Colonic mucosa (tissue), 4 donors: ENCODE data around the gene SESTD1. TPM values are rescaled to one million over a fixed set of nuclear protein-coding genes. Genes with fewer than 3 reads are reported as not detected.
"Not testable (repeated sequence)": the region's sequence is repeated elsewhere in the genome, so short reads cannot be mapped to it uniquely, and the experiment has no call there.

Experiments
- DNase-seq: peaks from one replicate; pipeline ENCODE4 v3.0.0-alpha.2; 2020
- H3K27ac ChIP-seq: fragments of 200-600 bp; one replicate; pipeline ENCODE4 v1.8.0; 2021
- H3K27me3 ChIP-seq: fragments of 200-600 bp; one replicate; pipeline ENCODE4 v1.8.0; 2021
- H3K36me3 ChIP-seq: fragments of 200-600 bp; one replicate; pipeline ENCODE4 v1.8.0; 2021
- H3K4me1 ChIP-seq: fragments of 200-600 bp; one replicate; pipeline ENCODE4 v1.8.0; 2021; ENCODE audit warnings: mild to moderate bottlenecking
- H3K4me3 ChIP-seq: fragments of 200-600 bp; one replicate; pipeline ENCODE4 v1.8.0; 2021
- H3K9ac ChIP-seq, 2 donors: one replicate each; pipeline ENCODE4 v1.7.0; 2013; ENCODE audit warnings: control low read depth in 2 of 2, low read depth in 2 of 2, low read length in 2 of 2
- H3K9me3 ChIP-seq: fragments of 200-600 bp; one replicate; pipeline ENCODE4 v1.8.0; 2021
- intact Hi-C: fragments of 100-400 bp; cut with DNase I; formaldehyde crosslinking; loops from one replicate; pipeline ENCODE4 v1.14.1; 2022
- total RNA-seq, 2 donors: library from RNA; stranded (reverse); fragmentation: NEBNext Ultra II Directional in 1 of 2; extraction: Animal tissue kit (Norgen Biotek cat#: 25700) in 1 of 2; gene quantifications; one replicate each; pipeline ENCODE4 v1.2.1, GENCODE V29; 2021
- TF ChIP-seq, protein P1 (sequence below): fragments of 200-600 bp; IDR thresholded peaks from one replicate; pipeline ENCODE4 v1.8.0; 2022; ENCODE audit warnings: antibody characterized with exemption, mild to moderate bottlenecking
- donor health status: healthy.
- donor health status: DM: no; HTN: no; CAD: no.
- donor health status: DM: no; HTN: no; CAD: no.

Gene SESTD1
- total RNA-seq, 2 donors from 2014 or later = 25.5 to 41.3 TPM

DNA sequence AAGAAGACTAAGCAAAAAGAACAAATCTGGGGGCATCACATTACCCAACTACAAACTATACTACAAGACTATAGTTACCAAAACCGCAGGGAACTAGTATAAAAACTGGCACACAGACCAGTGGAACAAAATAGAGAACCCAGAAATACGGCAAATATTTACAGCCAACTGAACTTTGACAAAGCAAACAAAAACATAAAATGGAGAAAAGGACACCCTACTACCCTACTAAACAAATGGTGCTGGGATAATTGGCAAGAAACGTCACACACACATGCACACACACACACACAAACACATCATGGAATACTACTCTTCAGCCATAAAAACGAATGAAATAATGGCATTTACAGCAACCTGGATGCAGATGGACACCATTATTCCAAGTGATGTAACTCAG, 53.3 kb downstream of the SESTD1 start:
- no peak overlapping the region for H3K4me3 ChIP-seq
- no peaks in the 10 kb centered on the region for H3K36me3 ChIP-seq
- intact Hi-C loops = loop anchor here (10.0 kb wide), 1 partner anchor 203 kb away; no protein-coding TSS in a partner anchor
- no peak overlapping the region for H3K27ac ChIP-seq
- no peaks in the 10 kb centered on the region for H3K27me3 ChIP-seq
- no peak overlapping the region for H3K9ac ChIP-seq
- H3K9me3 ChIP-seq = no peaks in the 10 kb centered on the region
- TF ChIP-seq, protein P1, sequence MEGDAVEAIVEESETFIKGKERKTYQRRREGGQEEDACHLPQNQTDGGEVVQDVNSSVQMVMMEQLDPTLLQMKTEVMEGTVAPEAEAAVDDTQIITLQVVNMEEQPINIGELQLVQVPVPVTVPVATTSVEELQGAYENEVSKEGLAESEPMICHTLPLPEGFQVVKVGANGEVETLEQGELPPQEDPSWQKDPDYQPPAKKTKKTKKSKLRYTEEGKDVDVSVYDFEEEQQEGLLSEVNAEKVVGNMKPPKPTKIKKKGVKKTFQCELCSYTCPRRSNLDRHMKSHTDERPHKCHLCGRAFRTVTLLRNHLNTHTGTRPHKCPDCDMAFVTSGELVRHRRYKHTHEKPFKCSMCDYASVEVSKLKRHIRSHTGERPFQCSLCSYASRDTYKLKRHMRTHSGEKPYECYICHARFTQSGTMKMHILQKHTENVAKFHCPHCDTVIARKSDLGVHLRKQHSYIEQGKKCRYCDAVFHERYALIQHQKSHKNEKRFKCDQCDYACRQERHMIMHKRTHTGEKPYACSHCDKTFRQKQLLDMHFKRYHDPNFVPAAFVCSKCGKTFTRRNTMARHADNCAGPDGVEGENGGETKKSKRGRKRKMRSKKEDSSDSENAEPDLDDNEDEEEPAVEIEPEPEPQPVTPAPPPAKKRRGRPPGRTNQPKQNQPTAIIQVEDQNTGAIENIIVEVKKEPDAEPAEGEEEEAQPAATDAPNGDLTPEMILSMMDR = no peak
- no peaks in the 10 kb centered on the region for H3K4me1 ChIP-seq
- DNase-seq = no peak

DNA sequence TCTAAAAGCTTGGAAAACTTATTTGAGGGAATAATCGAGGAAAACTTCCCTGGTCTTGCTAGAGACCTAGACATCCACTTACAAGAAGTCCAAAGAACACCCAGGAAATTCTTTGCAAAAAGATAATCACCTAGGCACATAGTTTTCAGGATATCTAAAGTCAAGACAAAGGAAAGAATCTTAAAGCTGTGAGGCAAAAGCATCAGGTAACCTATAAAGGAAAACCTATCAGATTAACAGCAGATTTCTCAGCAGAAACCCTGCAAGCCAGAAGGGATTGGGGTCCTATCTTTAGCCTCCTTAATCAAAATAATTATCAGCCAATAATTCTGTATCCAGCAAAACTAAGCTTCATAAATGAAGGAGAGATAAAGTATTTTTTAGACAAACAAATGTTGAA, 56.4 kb downstream of the SESTD1 start:
- H3K4me3 ChIP-seq, H3K27me3 ChIP-seq, H3K4me1 ChIP-seq, H3K36me3 ChIP-seq, H3K27ac ChIP-seq, DNase-seq, intact Hi-C loops, H3K9me3 ChIP-seq, H3K9ac ChIP-seq: not testable (repeated sequence)

- DNase-seq = no peak
- H3K9ac ChIP-seq = no peak overlapping the region
- no peaks in the 10 kb centered on the region for H3K27me3 ChIP-seq
- TF ChIP-seq, protein P1 = no peak
- no peak overlapping the region for H3K27ac ChIP-seq
- intact Hi-C loops = no loop called here
- no peaks in the 10 kb centered on the region for H3K4me1 ChIP-seq
- H3K9me3 ChIP-seq = no peaks in the 10 kb centered on the region
- H3K36me3 ChIP-seq = no peaks in the 10 kb centered on the region
- H3K4me3 ChIP-seq = no peak overlapping the region
Observed at GRCh38 chr2:179207047-179207446, 57.6 kb downstream of the SESTD1 start.

DNA sequence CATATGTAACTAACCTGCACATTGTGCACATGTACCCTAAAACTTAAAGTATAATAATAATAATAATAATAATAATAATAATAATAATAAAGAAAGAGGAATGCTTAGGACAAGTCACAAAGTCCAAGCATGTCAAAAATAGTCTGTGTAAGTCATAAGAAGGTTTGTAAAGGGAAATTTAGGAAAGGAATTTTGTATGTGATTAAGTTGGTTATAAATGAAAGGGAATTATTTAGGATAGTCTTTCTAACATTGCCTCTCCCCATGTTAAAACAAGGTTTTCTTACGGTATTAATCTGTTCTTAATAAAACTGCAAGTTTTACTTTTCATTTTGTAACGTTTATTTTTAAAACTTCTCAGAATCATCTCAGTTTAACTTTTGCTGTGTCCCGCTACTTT, 62.8 kb downstream of the SESTD1 start:
- no peaks in the 10 kb centered on the region for H3K4me1 ChIP-seq
- H3K36me3 ChIP-seq = no peaks in the 10 kb centered on the region
- H3K27me3 ChIP-seq = no peaks in the 10 kb centered on the region
- no peak for DNase-seq
- H3K4me3 ChIP-seq = no peak overlapping the region
- no peak overlapping the region for H3K9ac ChIP-seq
- H3K9me3 ChIP-seq = no peaks in the 10 kb centered on the region
- intact Hi-C loops = no loop called here
- no peak overlapping the region for H3K27ac ChIP-seq
- TF ChIP-seq, protein P1 = no peak

GRCh38 chr2:179195926-179196590, 68.6 kb downstream of the SESTD1 start:
- H3K9me3 ChIP-seq, H3K4me1 ChIP-seq, H3K9ac ChIP-seq, DNase-seq, H3K27me3 ChIP-seq, H3K27ac ChIP-seq, H3K4me3 ChIP-seq, H3K36me3 ChIP-seq, intact Hi-C loops: not testable (repeated sequence)

DNA sequence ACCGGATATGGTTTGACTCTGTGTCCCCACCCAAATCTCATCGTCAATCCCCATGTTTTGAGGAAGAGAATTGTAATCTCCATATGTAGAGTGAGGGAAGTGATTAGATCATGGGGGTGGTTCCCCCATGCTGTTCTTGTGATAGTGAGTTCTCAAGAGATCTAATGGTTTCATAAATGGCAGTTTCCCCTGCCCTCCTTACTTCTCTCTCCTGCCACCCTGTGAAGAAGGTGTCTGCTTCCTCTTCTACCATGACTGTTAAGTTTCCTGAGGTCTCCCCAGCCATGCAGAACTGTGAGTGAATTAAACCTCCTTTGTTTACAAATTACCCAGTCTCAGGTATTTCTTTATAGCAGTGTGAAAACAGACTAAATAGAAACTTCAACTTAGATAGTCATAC, 69.5 kb downstream of the SESTD1 start:
- intact Hi-C loops = no loop called here
- Histone ChIP-seq H3K4me1 (no peaks in the 10 kb centered on the region), H3K4me3 (no peak overlapping the region), H3K36me3 (no peaks in the 10 kb centered on the region), H3K9ac (no peak overlapping the region), H3K27me3 (no peaks in the 10 kb centered on the region), H3K27ac (no peak overlapping the region), H3K9me3 (no peaks in the 10 kb centered on the region)
- no peak for DNase-seq
- TF ChIP-seq, protein P1 = no peak
